HG03095 (cell line): ENCODE results near the gene AK6.
"Not testable (repeated sequence)": the region's sequence is repeated elsewhere in the genome, so short reads cannot be mapped to it uniquely, and the experiment has no call there.

Experiments
- ATAC-seq: cut with Tn5 transposase; IDR thresholded peaks from one replicate; pipeline ENCODE4 v1.9.1; 2021; ENCODE audit warnings: moderate library complexity; ENCODE audit not compliant: unreplicated experiment

The AK6 gene

GRCh38 chr5:69341520-69342161, 27.7 kb downstream of the AK6 start:
- no peak for ATAC-seq

GRCh38 chr5:69335341-69335935, 33.9 kb downstream of the AK6 start:
- ATAC-seq, result no peak

GRCh38 chr5:69334793-69335268, 34.5 kb downstream of the AK6 start:
- ATAC-seq, result no peak

GRCh38 chr5:69333668-69334315, 35.5 kb downstream of the AK6 start:
- ATAC-seq, result not testable (repeated sequence)

GRCh38 chr5:69331528-69332445, 37.5 kb downstream of the AK6 start:
- ATAC-seq, result no peak

- no peak for ATAC-seq
Observed at GRCh38 chr5:69329905-69330489, 39.3 kb downstream of the AK6 start.

- no peak for ATAC-seq
Observed at GRCh38 chr5:69326365-69326764, 43.0 kb downstream of the AK6 start.

GRCh38 chr5:69317391-69317790, 51.9 kb downstream of the AK6 start:
- no peak for ATAC-seq

GRCh38 chr5:69315972-69316371, 53.3 kb downstream of the AK6 start:
- ATAC-seq, result no peak

GRCh38 chr5:69313428-69313827, 55.9 kb downstream of the AK6 start:
- no peak for ATAC-seq

- ATAC-seq, result no peak
Observed at GRCh38 chr5:69312459-69313160, 56.7 kb downstream of the AK6 start.

- ATAC-seq, result no peak
Observed at GRCh38 chr5:69309380-69309779, 59.9 kb downstream of the AK6 start.

- ATAC-seq, result no peak
Observed at GRCh38 chr5:69308046-69308553, 61.2 kb downstream of the AK6 start.

GRCh38 chr5:69305512-69305911, 63.8 kb downstream of the AK6 start:
- ATAC-seq, result no peak
